HepG2 (cell line): ENCODE results near the gene DDR2. TPM values are rescaled to one million over a fixed set of nuclear protein-coding genes. Genes with fewer than 3 reads are reported as not detected.

ENCODE experiments used
- BRCA1 ChIP-seq: sonication (generic); formaldehyde crosslinking; IDR thresholded peaks from 2 replicates; pipeline ENCODE4 v1.4.0; 2020; ENCODE audit warnings: missing genetic modification reagents
- GATAD2A ChIP-seq: IDR thresholded peaks from 2 replicates; pipeline ENCODE4 v1.6.1; 2016
- HNF4G ChIP-seq, 2 experiments: sonication (generic) in 1 of 2; formaldehyde crosslinking in 1 of 2; IDR thresholded peaks; 2 replicates each; pipeline versions ENCODE4 v1.4.0 to v1.6.1; 2011 to 2020; ENCODE audit warnings: borderline replicate concordance in 2 of 2, low read depth in 2 of 2, mild to moderate bottlenecking in 2 of 2, low read length in 1 of 2, missing genetic modification reagents in 1 of 2, moderate library complexity in 1 of 2
- HNRNPK ChIP-seq: fragments of 200-400 bp; formaldehyde crosslinking; IDR thresholded peaks from 2 replicates; pipeline ENCODE4 v1.6.1; 2018; ENCODE audit warnings: low read length, low read depth, moderate library complexity, mild to moderate bottlenecking; ENCODE audit not compliant: poor library complexity, severe bottlenecking
- IKZF4 ChIP-seq: sonication (generic); formaldehyde crosslinking; IDR thresholded peaks from 2 replicates; pipeline ENCODE4 v1.5.1; 2020; ENCODE audit warnings: borderline replicate concordance, mild to moderate bottlenecking, low read depth, missing genetic modification reagents; ENCODE audit errors: not compliant biosample characterization
- KAT7 ChIP-seq: IDR thresholded peaks from 2 replicates; pipeline ENCODE4 v1.6.1; 2018; ENCODE audit warnings: borderline replicate concordance, missing compliant biosample characterization
- KMT2B ChIP-seq: IDR thresholded peaks from 2 replicates; pipeline ENCODE4 v1.6.1; 2016; ENCODE audit warnings: missing genetic modification reagents, missing compliant biosample characterization
- MAZ ChIP-seq, 2 experiments: sonication (generic) in 1 of 2; formaldehyde crosslinking in 1 of 2; IDR thresholded peaks; 2 replicates each; pipeline versions ENCODE4 v1.5.0 to v1.6.1; 2012 to 2020; ENCODE audit warnings: low read depth in 2 of 2, mild to moderate bottlenecking in 2 of 2, borderline replicate concordance in 1 of 2, improper control_type of control experiment in 1 of 2, low read length in 1 of 2, missing genetic modification reagents in 1 of 2, moderate library complexity in 1 of 2
- MIER3 ChIP-seq: IDR thresholded peaks from 2 replicates; pipeline ENCODE4 v1.6.1; 2016; ENCODE audit warnings: missing compliant biosample characterization, borderline replicate concordance
- NKX3-1 ChIP-seq: sonication (generic); formaldehyde crosslinking; IDR thresholded peaks from 2 replicates; pipeline ENCODE4 v1.5.0; 2020; ENCODE audit warnings: missing genetic modification reagents
- NR2F1 ChIP-seq, 2 experiments: fragments of 450-650 bp in 1 of 2; formaldehyde crosslinking in 1 of 2; IDR thresholded peaks; 2 replicates each; pipeline versions ENCODE4 v1.5.0 to v1.6.1; 2016 to 2020; ENCODE audit warnings: mild to moderate bottlenecking in 1 of 2, missing compliant biosample characterization in 1 of 2, missing genetic modification reagents in 1 of 2, moderate library complexity in 1 of 2
- PAWR ChIP-seq: sonication (generic); formaldehyde crosslinking; IDR thresholded peaks from 2 replicates; pipeline ENCODE4 v1.4.0; 2020; ENCODE audit warnings: missing genetic modification reagents, mild to moderate bottlenecking, borderline replicate concordance
- PPARG ChIP-seq: conservative IDR thresholded peaks from 2 replicates; pipeline ENCODE4 v1.6.1; 2016; ENCODE audit warnings: missing biosample characterization, missing genetic modification reagents
- SMC3 ChIP-seq: IDR thresholded peaks from 2 replicates; pipeline ENCODE4 v1.6.1; 2011; ENCODE audit warnings: low read length, improper control_type of control experiment
- SNAI1 ChIP-seq: sonication (generic); formaldehyde crosslinking; IDR thresholded peaks from 2 replicates; pipeline ENCODE4 v1.5.0; 2020; ENCODE audit warnings: mild to moderate bottlenecking, missing genetic modification reagents, borderline replicate concordance
- SOX6 ChIP-seq, 2 experiments: fragments of 450-650 bp in 1 of 2; sonication (generic) in 1 of 2; formaldehyde crosslinking in 1 of 2; IDR thresholded peaks; 2 replicates each; pipeline versions ENCODE4 v1.4.0 to v1.6.1; 2017 to 2020; ENCODE audit warnings: antibody characterized with exemption in 1 of 2, mild to moderate bottlenecking in 1 of 2, missing genetic modification reagents in 1 of 2
- TOE1 ChIP-seq: sonication (generic); formaldehyde crosslinking; IDR thresholded peaks from 2 replicates; pipeline ENCODE4 v1.4.0; 2020; ENCODE audit warnings: mild to moderate bottlenecking, missing genetic modification reagents
- ZNF160 ChIP-seq: sonication (generic); formaldehyde crosslinking; IDR thresholded peaks from 2 replicates; pipeline ENCODE4 v1.8.0; 2022; ENCODE audit warnings: mild to moderate bottlenecking, inconsistent platforms, missing genetic modification reagents
- ZNF30 ChIP-seq: sonication (generic); formaldehyde crosslinking; IDR thresholded peaks from 2 replicates; pipeline ENCODE4 v1.5.0; 2020; ENCODE audit warnings: mild to moderate bottlenecking, missing genetic modification reagents
- ZNF629 ChIP-seq: sonication (generic); formaldehyde crosslinking; conservative IDR thresholded peaks from 2 replicates; pipeline ENCODE4 v1.5.0; 2020; ENCODE audit warnings: missing genetic modification reagents
- ZNF761 ChIP-seq: sonication (generic); formaldehyde crosslinking; conservative IDR thresholded peaks from 2 replicates; pipeline ENCODE4 v1.4.0; 2020; ENCODE audit warnings: mild to moderate bottlenecking, missing genetic modification reagents
- polyA plus RNA-seq, 8 experiments: library from polyadenylated mRNA; depleted of rRNA in 3 of 8; stranded (reverse) in 7 of 8; unstranded in 1 of 8; fragments of >200 nt; fragmentation: Illumina TruSeq in 4 of 8; extraction: Trizol in 4 of 8; gene quantifications; 2 replicates each; pipeline versions ENCODE4 v1.2.1 to v1.2.3, GENCODE V29; 2011 to 2016; ENCODE audit warnings: low read depth in 4 of 8, missing spikeins in 1 of 8, mixed read lengths in 1 of 8; ENCODE audit not compliant: insufficient read depth in 1 of 8
- total RNA-seq, 5 experiments: library from RNA; depleted of rRNA; stranded (reverse); fragments of >200 nt; fragmentation: Illumina TruSeq; extraction: Trizol; gene quantifications; 2 replicates each; pipeline ENCODE4 v1.2.3, GENCODE V29; 2016; ENCODE audit warnings: low read depth in 1 of 5
- TF ChIP-seq, protein P1 (sequence below): sonication (generic); formaldehyde crosslinking; IDR thresholded peaks from 2 replicates; pipeline ENCODE4 v1.4.0; 2020; ENCODE audit warnings: missing genetic modification reagents
- TF ChIP-seq, protein P2 (sequence below): sonication (generic); formaldehyde crosslinking; IDR thresholded peaks from 2 replicates; pipeline ENCODE4 v1.4.0; 2020; ENCODE audit warnings: missing genetic modification reagents
- TF ChIP-seq, protein P3 (sequence below): sonication (generic); formaldehyde crosslinking; IDR thresholded peaks from 2 replicates; pipeline ENCODE4 v1.5.0; 2020; ENCODE audit warnings: missing genetic modification reagents, mild to moderate bottlenecking, borderline replicate concordance

Gene DDR2
- total and polyA plus RNA-seq, 2 of the 13 experiments (the other 11 are each of a cell fraction or from before 2014, with no cell fraction given) = 0.36 to 0.38 TPM

DNA sequence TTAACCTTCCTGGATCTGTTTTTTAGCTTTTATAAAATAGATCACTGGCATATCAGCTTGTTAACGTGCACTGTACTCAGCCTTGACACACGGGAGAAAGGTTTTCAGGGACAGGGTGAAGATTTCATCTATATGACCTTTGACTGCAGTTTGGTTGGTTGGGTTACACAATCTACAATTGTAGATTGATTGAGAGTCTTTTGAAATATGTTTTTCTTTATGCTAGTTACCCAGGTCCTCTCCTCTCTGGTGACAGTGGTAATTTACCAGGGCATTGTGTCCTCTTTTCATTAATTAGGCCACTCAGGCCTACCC is 48.8 kb downstream of the DDR2 start (continued):
- TF ChIP-seq HNF4G (IDR thresholded peaks at IDR 0.05; ENCODE audit: borderline replicate concordance, low read depth, low read length) (peak; percentile 26; the same call in 1 of the 2 replicates), HNF4G (CRISPR knock-in tag; IDR thresholded peaks at IDR 0.05; ENCODE audit: borderline replicate concordance, low read depth) (no peak), ZNF30 (CRISPR knock-in tag) (no peak), NR2F1 (CRISPR knock-in tag; IDR thresholded peaks at IDR 0.05) (peak in 1 of 2 experiments; percentile 18; a peak in 2 of 4 replicates), TOE1 (CRISPR knock-in tag) (no peak), HNRNPK (no peak), BRCA1 (CRISPR knock-in tag) (no peak), PPARG (peak; percentile 67; the same call in 1 of the 2 replicates), SOX6 (IDR thresholded peaks at IDR 0.05) (no peak), SOX6 (CRISPR knock-in tag; IDR thresholded peaks at IDR 0.05) (peak; percentile 47; the same call in 1 of the 2 replicates), SNAI1 (no peak), MIER3 (CRISPR knock-in tag) (no peak), ZNF160 (CRISPR knock-in tag) (no peak), MAZ (IDR thresholded peaks at IDR 0.05; ENCODE audit: borderline replicate concordance, low read depth, low read length) (no peak), MAZ (CRISPR knock-in tag; IDR thresholded peaks at IDR 0.05; ENCODE audit: low read depth) (no peak), GATAD2A (CRISPR knock-in tag) (peak; percentile 51; the same call in 1 of the 2 replicates), SMC3 (no peak), IKZF4 (CRISPR knock-in tag) (no peak), KMT2B (CRISPR knock-in tag) (no peak), NKX3-1 (CRISPR knock-in tag) (no peak), ZNF629 (no peak), PAWR (no peak), KAT7 (no peak), ZNF761 (CRISPR knock-in tag) (no peak)
- TF ChIP-seq, protein P1, sequence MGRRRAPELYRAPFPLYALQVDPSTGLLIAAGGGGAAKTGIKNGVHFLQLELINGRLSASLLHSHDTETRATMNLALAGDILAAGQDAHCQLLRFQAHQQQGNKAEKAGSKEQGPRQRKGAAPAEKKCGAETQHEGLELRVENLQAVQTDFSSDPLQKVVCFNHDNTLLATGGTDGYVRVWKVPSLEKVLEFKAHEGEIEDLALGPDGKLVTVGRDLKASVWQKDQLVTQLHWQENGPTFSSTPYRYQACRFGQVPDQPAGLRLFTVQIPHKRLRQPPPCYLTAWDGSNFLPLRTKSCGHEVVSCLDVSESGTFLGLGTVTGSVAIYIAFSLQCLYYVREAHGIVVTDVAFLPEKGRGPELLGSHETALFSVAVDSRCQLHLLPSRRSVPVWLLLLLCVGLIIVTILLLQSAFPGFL (CRISPR knock-in tag) = no peak
- TF ChIP-seq, protein P2, sequence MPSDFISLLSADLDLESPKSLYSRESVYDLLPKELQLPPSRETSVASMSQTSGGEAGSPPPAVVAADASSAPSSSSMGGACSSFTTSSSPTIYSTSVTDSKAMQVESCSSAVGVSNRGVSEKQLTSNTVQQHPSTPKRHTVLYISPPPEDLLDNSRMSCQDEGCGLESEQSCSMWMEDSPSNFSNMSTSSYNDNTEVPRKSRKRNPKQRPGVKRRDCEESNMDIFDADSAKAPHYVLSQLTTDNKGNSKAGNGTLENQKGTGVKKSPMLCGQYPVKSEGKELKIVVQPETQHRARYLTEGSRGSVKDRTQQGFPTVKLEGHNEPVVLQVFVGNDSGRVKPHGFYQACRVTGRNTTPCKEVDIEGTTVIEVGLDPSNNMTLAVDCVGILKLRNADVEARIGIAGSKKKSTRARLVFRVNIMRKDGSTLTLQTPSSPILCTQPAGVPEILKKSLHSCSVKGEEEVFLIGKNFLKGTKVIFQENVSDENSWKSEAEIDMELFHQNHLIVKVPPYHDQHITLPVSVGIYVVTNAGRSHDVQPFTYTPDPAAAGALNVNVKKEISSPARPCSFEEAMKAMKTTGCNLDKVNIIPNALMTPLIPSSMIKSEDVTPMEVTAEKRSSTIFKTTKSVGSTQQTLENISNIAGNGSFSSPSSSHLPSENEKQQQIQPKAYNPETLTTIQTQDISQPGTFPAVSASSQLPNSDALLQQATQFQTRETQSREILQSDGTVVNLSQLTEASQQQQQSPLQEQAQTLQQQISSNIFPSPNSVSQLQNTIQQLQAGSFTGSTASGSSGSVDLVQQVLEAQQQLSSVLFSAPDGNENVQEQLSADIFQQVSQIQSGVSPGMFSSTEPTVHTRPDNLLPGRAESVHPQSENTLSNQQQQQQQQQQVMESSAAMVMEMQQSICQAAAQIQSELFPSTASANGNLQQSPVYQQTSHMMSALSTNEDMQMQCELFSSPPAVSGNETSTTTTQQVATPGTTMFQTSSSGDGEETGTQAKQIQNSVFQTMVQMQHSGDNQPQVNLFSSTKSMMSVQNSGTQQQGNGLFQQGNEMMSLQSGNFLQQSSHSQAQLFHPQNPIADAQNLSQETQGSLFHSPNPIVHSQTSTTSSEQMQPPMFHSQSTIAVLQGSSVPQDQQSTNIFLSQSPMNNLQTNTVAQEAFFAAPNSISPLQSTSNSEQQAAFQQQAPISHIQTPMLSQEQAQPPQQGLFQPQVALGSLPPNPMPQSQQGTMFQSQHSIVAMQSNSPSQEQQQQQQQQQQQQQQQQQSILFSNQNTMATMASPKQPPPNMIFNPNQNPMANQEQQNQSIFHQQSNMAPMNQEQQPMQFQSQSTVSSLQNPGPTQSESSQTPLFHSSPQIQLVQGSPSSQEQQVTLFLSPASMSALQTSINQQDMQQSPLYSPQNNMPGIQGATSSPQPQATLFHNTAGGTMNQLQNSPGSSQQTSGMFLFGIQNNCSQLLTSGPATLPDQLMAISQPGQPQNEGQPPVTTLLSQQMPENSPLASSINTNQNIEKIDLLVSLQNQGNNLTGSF (CRISPR knock-in tag) = no peak
- TF ChIP-seq, protein P3, sequence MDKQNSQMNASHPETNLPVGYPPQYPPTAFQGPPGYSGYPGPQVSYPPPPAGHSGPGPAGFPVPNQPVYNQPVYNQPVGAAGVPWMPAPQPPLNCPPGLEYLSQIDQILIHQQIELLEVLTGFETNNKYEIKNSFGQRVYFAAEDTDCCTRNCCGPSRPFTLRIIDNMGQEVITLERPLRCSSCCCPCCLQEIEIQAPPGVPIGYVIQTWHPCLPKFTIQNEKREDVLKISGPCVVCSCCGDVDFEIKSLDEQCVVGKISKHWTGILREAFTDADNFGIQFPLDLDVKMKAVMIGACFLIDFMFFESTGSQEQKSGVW (CRISPR knock-in tag) = no peak
